Measurements from ENCODE around the gene SPAG6.

SPAG6 gene

DNA sequence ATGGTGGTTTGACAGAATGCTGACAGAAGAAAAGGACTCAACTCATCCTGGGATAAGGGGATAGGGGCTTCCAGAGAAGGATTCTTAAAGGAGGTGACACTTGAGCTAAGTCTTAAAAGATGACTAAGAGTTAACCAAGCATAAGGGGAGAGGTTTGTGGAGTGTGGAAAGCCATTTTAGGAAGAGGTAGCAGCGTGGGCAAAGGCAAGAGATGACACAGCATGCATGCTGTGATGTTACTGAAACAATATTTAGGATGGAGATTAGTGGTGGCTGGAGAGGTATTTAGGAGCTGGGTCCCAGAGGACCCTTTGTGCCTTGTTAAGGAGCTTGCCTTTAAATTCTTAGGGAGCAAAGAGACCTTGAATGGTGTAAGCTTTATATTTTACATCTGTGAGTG is 65.1 kb downstream of the SPAG6 start:
- H3K4me1 Mint-ChIP-seq: no peaks in the 10 kb centered on the region
- peaks cover 18% of the 10 kb centered on the region for H3K27me3 Mint-ChIP-seq
- no peaks in the 10 kb centered on the region for H3K36me3 Mint-ChIP-seq (ENCODE audit: low read depth)
- no peak overlapping the region for H3K27ac Mint-ChIP-seq
- DNase-seq: no peak
- H3K9me3 Mint-ChIP-seq: peaks cover 5% of the 10 kb centered on the region
- no peak overlapping the region for H3K4me3 Mint-ChIP-seq
- no peak for ATAC-seq

DNA sequence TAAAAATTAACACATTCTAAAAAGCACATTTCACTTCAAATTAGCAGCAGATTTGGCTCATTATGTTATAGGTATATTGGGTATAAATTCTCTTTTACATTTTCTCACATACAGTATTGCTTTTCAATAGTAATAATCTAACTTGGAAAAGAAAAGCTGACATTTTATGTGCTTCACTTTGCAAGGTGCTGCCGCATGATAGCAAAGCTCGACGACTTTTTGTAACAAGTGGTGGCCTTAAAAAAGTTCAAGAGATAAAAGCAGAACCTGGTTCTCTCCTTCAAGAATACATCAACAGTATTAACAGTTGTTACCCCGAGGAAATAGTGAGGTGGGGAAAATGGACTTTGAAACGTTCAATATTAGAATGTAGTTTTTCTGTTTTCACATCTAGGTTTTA is 65.5 kb downstream of the SPAG6 start:
- no peaks in the 10 kb centered on the region for H3K36me3 Mint-ChIP-seq (ENCODE audit: low read depth)
- no peak overlapping the region for H3K27ac Mint-ChIP-seq
- no peak for DNase-seq
- peaks cover 5% of the 10 kb centered on the region for H3K9me3 Mint-ChIP-seq
- no peaks in the 10 kb centered on the region for H3K4me1 Mint-ChIP-seq
- no peak overlapping the region for H3K4me3 Mint-ChIP-seq
- no peak for ATAC-seq
- peaks cover 18% of the 10 kb centered on the region for H3K27me3 Mint-ChIP-seq

DNA sequence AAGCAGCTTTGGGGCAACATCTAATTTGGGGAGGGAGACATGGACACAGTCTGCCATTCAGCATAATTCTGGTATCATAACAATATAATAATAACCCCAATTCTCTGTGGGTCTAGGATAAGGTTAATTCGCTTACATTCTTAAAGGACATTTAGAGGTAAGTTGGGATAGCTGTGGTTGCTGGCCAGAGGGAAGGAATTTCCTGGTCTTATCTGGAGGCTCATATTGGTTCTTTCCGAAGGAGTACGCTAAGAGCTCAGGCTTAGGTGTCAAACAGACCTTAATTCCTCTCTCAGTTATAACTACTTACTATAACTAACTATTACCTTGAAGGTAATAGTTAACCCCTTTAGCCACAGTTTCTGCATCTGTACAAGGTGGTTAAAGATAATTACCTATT is 68.8 kb downstream of the SPAG6 start:
- DNase-seq (no peak), ATAC-seq (no peak)
- H3K27me3 Mint-ChIP-seq: peaks cover 15% of the 10 kb centered on the region
- no peaks in the 10 kb centered on the region for H3K36me3 Mint-ChIP-seq (ENCODE audit: low read depth)
- H3K4me3 Mint-ChIP-seq: no peak overlapping the region
- H3K9me3 Mint-ChIP-seq: no peaks in the 10 kb centered on the region
- H3K27ac Mint-ChIP-seq: no peak overlapping the region
- no peaks in the 10 kb centered on the region for H3K4me1 Mint-ChIP-seq

DNA sequence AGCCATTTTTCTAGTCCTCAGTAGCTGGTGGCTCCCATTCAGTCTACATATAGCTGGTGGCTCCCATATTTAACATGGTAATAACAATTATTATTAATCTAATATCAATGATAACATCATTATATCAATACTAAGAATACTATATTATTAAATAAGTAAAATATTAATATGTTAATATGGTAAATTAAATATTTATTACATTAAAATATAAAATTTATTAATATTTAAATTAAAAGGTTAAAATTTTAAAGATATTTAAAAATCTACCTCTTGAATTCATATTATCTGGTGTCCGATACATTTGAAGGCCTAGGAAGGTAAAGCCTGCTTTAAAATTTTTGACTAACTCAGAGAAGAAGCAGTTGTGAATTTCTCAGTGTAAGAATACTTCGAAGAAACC is 69.8 kb downstream of the SPAG6 start:
- Mint-ChIP-seq H3K9me3 (no peaks in the 10 kb centered on the region), H3K27me3 (peaks cover 8% of the 10 kb centered on the region), H3K4me1 (no peaks in the 10 kb centered on the region), H3K27ac (no peak overlapping the region), H3K4me3 (no peak overlapping the region), H3K36me3 (ENCODE audit: low read depth) (no peaks in the 10 kb centered on the region)
- DNase-seq (no peak), ATAC-seq (no peak)

DNA sequence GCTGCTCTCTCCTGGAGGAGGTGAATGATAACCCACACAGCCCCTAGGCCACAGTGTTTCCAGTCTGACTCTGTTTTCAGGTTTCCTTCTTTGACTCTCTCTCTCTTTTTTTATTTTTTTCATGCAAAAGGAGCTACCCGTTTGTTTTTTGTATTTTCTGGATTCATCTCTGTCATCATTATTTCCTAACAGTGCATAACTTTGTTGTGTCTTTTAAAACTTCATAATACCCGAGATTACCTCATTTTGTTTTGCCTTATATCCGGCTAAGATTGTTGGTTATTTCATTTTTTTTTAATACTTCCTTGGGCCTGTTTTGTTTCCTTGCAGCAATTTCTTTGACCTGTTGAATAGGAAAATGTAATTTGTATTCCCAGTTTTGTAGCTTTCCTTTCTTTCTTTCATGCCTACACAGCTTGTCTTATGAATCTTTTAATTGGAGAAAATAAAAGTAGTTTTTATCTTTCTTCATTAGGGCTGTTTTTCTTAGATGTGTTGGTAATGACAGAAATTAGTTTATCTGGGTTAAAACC is 72.5 kb downstream of the SPAG6 start:
- H3K27me3 Mint-ChIP-seq: peaks cover 2% of the 10 kb centered on the region

DNA sequence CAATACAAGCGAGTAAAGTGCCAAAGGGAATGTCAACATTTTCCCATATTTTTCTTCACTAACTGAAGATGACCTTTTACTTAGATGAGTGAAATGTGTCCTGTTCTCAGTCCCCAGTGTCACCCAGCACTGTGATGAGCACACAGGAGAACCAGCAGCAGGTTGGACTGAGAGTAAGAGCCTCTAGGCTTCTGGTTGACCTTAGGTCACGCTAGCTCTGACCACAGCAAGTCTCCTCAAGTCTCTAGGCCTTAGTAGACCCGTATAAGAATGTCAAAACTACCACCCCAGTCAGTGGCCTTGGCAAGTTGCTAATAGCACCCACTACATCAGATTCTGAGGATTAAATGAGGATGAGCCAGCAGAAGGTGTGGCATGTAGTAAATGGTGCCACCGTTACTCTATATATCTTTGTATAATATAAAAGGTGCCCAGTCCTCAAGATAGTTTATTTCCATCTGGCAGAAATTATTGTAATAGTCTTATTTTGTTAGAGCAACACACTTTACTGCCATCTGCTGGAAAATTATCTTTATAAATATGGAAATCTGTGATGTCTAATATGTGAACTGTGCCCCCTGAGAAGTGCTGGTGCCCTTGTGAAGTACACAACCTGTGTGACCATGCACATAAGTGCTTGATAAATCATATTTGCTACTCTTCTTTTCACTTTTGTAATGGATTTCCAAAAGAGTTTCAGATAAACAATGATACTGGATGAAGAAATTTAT is 75.7 kb downstream of the SPAG6 start:
- DNase-seq (no peak), ATAC-seq (no peak)
- Mint-ChIP-seq H3K9me3 (no peaks in the 10 kb centered on the region), H3K36me3 (ENCODE audit: low read depth) (no peaks in the 10 kb centered on the region), H3K27me3 (no peaks in the 10 kb centered on the region), H3K27ac (no peak overlapping the region), H3K4me3 (no peak overlapping the region), H3K4me1 (no peaks in the 10 kb centered on the region)

More for the DNA sequence above, 72.5 kb downstream of the SPAG6 start:
- Mint-ChIP-seq H3K4me3 (no peak overlapping the region), H3K27ac (no peak overlapping the region), H3K36me3 (ENCODE audit: low read depth) (no peaks in the 10 kb centered on the region), H3K9me3 (no peaks in the 10 kb centered on the region), H3K4me1 (no peaks in the 10 kb centered on the region)
- no peak for ATAC-seq
- DNase-seq: no peak

DNA sequence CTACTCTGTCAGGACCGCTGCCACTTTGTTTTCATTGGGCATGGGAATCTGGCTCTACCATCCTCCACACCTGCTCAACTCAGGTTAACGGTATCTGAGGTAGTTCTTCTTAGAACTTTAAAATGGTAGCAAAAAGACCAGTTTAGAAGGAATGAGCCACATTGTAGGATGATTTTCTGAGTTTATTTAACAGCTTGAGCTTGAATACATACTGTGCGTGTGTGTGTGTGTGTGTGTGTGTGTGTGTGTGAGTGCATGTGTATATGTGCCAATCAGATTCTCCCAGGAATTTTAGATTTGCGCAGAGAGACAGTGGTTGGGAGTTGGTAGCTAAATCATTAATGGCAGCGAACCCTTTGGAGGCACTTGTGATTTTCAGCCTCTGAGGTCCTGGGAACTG is 81.4 kb downstream of the SPAG6 start:
- Mint-ChIP-seq H3K27ac (no peak overlapping the region), H3K9me3 (no peaks in the 10 kb centered on the region), H3K27me3 (peaks cover 20% of the 10 kb centered on the region), H3K4me1 (peaks cover 11% of the 10 kb centered on the region), H3K36me3 (ENCODE audit: low read depth) (no peaks in the 10 kb centered on the region), H3K4me3 (no peak overlapping the region)
- ATAC-seq (no peak), DNase-seq (no peak)

DNA sequence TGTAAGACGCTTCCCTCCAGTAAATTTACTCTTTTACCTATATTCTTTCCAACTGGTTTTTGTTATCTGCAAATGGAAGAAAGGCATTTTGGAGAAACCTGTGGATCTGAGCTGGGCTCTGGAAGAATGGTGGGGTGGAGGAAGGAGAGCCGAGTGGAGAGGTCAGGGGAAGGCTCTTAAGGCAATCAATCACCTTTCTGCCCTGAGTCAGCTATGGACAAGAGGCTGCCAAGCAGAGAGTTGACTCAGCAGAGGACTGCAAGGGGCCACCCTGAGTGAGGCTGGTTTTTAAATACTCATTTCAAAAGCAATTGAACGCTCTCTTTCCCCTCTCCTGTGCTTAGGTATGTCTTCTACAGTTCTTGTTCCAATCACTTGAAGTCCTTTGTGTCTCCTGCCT is 81.8 kb downstream of the SPAG6 start:
- Mint-ChIP-seq H3K4me1 (peaks cover 11% of the 10 kb centered on the region), H3K36me3 (ENCODE audit: low read depth) (no peaks in the 10 kb centered on the region), H3K27me3 (peaks cover 20% of the 10 kb centered on the region), H3K4me3 (no peak overlapping the region), H3K27ac (no peak overlapping the region), H3K9me3 (no peaks in the 10 kb centered on the region)
- DNase-seq (no peak), ATAC-seq (peak; percentile 26)

DNA sequence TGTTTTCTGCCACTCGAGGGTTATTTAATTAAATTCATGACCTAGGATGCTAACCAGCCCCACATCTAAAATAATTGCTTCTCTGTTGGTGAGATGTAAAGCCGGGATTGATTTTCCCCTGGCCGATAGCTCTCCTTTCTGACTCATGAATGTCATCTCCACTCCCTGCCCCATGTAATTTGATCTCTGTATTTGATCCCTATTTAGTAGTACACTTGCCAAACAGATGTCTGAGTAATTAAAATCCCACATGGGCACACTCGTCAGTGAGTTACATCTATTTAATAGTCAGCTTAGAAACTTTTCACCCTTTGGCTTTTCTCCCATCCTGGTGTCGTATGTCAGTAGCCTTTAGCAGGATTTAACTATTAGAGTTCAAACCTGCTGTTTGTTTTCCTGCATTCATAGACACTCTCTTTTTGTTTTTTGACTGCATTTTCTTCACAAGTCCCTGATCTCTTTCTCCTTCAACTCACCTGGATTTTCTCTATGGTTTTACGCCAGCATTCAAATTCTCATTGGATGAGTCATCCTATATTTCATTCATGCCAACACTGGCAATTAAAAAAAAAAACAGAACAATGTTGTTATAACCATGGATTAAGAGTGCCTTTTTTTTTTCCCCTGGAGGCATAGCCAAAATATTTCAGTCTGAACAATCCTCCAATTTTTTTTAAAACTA is 82.7 kb downstream of the SPAG6 start:
- H3K27ac Mint-ChIP-seq: no peak overlapping the region
- H3K27me3 Mint-ChIP-seq: peaks cover 22% of the 10 kb centered on the region
- DNase-seq (no peak), ATAC-seq (no peak)
- no peaks in the 10 kb centered on the region for H3K36me3 Mint-ChIP-seq (ENCODE audit: low read depth)
- H3K9me3 Mint-ChIP-seq: no peaks in the 10 kb centered on the region
- no peak overlapping the region for H3K4me3 Mint-ChIP-seq
- H3K4me1 Mint-ChIP-seq: peaks cover 11% of the 10 kb centered on the region

DNA sequence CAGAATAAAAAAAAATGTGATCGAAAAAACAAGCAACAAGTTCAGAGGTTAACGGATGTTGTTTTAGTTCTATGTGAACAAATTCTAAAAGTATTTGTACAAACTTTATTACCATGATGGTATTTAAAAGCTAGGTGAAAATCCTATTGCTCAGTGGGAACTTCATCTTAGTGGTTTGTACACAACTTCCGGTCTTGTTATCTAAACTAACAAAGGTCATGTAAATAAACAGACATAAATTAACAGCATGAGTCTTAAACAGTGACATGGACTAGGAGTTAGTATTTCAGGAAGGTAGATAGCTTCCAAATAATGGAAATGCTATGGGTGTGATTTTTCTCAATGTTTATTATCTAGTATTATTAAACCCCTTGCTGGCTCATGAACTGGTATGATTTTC is 83.8 kb downstream of the SPAG6 start:
- H3K27ac Mint-ChIP-seq: no peak overlapping the region
- H3K36me3 Mint-ChIP-seq (ENCODE audit: low read depth): no peaks in the 10 kb centered on the region
- H3K27me3 Mint-ChIP-seq: peaks cover 22% of the 10 kb centered on the region

DNA sequence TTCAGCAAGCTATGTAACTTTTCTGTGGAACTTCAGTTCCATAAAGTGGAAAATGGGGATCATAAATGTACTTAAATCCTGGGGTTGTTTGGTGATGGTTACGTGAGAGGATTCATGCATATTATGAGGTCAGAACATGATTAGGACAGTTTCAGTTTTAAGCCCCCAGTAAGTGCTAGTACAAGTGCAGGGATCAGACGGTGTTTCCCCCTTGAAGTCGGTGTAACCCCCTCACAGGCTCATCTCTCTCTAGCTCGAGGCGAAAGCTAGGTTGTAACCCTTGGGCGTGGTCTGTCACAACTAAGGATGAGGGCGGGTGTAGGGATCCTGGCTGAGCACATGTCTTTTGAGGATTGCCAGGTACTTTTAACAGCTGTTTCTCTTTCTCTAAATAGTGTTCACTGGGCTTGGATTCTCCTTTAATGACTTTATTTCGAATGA is 84.7 kb downstream of the SPAG6 start:
- peak; percentile 80 for ATAC-seq
- H3K9me3 Mint-ChIP-seq: no peaks in the 10 kb centered on the region
- H3K36me3 Mint-ChIP-seq (ENCODE audit: low read depth): no peaks in the 10 kb centered on the region
- H3K27me3 Mint-ChIP-seq: peaks cover 22% of the 10 kb centered on the region
- H3K4me3 Mint-ChIP-seq: no peak overlapping the region
- peaks cover 29% of the 10 kb centered on the region for H3K4me1 Mint-ChIP-seq
- DNase-seq: peak; percentile 20
- no peak overlapping the region for H3K27ac Mint-ChIP-seq

More for the DNA sequence above, 83.8 kb downstream of the SPAG6 start:
- ATAC-seq (no peak), DNase-seq (no peak)
- H3K9me3 Mint-ChIP-seq: no peaks in the 10 kb centered on the region
- peaks cover 20% of the 10 kb centered on the region for H3K4me1 Mint-ChIP-seq
- no peak overlapping the region for H3K4me3 Mint-ChIP-seq

DNA sequence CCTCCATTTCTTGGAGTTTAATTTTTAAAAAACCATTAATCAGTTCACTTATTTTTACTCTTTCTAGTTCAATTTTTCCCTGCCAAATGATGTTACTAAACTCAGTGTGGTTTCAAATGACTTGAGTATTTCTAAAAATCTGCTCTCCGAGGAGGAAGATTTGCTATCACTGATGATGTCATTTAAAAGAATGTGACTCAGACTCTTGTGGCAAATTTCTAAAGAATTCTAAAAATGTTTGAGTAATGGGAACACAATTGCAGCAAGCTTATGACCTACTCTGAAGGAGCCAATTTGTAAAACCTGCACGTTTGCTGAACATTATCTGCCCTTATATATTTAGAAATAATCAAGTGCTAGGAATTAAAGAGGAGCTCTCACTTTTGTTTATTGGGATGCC is 88.6 kb downstream of the SPAG6 start:
- no peak for DNase-seq
- Mint-ChIP-seq H3K4me1 (peaks cover 60% of the 10 kb centered on the region), H3K4me3 (no peak overlapping the region), H3K9me3 (no peaks in the 10 kb centered on the region), H3K27me3 (peaks cover 12% of the 10 kb centered on the region), H3K36me3 (ENCODE audit: low read depth) (no peaks in the 10 kb centered on the region), H3K27ac (no peak overlapping the region)
- peak; percentile 12 for ATAC-seq

DNA sequence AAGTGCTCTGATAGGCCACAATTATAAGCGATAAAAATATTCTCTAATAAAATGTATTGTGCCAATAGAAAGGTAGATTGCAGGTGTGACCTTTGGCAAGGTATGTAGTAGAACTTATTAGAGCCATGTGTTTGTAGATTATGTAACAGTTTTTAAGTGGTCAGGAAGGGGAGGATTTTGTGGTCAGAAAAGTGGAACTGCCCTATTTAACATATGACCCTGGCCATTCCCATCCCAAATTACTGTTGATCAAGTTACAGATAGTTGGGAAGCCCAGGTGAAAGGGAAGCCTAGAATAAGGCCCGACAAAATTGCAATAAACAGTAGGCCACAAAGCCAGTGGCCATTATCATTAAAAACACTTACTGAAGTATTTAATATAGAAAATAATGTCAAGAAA is 89.2 kb downstream of the SPAG6 start:
- ATAC-seq (no peak), DNase-seq (no peak)
- Mint-ChIP-seq H3K27ac (no peak overlapping the region), H3K4me3 (no peak overlapping the region), H3K27me3 (peaks cover 10% of the 10 kb centered on the region), H3K36me3 (ENCODE audit: low read depth) (no peaks in the 10 kb centered on the region), H3K9me3 (no peaks in the 10 kb centered on the region), H3K4me1 (peaks cover 65% of the 10 kb centered on the region)

DNA sequence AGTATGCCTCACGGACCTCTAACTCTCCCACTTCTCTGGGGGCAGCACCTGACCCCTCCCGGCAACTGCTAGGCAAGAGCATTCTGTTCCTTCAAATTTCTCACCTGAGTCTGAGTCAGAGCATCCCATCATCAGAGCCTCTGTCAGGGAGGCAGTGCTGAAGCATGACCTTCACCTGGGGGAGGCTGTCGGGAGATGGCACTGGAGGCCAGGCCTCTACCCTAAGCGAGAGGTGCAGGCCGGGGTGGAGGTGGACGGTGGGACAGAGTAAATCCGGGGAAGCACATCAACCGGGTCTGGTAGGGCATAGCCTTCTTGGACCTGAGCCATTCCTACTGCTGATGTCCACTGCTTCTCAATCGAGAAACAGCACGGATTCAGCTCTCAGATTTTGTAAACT is 90.4 kb downstream of the SPAG6 start:
- ATAC-seq: no peak
- no peaks in the 10 kb centered on the region for H3K36me3 Mint-ChIP-seq (ENCODE audit: low read depth)
- H3K4me3 Mint-ChIP-seq: no peak overlapping the region
- H3K27me3 Mint-ChIP-seq: peaks cover 2% of the 10 kb centered on the region
- no peak for DNase-seq
- peaks cover 59% of the 10 kb centered on the region for H3K4me1 Mint-ChIP-seq
- H3K9me3 Mint-ChIP-seq: no peaks in the 10 kb centered on the region
- peak overlapping the region; percentile 5 for H3K27ac Mint-ChIP-seq

DNA sequence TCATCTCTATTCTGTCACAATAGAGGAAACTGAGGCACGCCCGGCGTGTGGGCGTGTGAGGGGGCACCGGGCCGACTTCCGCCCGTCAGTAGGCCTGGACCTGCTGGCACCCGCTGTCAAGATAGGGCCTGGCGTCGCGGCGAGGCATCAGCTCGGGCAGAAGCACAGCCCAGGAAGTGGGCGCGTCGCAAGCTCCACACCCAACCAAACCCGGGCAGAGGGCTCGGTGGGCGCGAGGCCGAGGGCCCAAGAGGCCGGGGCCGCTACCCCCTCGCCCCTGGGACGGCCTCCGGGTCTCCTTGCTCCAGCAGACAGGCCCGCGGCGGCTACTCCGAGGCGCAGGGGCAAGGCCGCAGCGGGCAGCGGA is 91.2 kb downstream of the SPAG6 start:
- Mint-ChIP-seq H3K9me3 (no peaks in the 10 kb centered on the region), H3K36me3 (ENCODE audit: low read depth) (no peaks in the 10 kb centered on the region), H3K27me3 (peaks cover 2% of the 10 kb centered on the region), H3K4me1 (peaks cover 59% of the 10 kb centered on the region), H3K27ac (peak overlapping the region; percentile 20), H3K4me3 (peak overlapping the region; percentile 90)
- peak; percentile 29 for ATAC-seq
- no peak for DNase-seq

Data from activated naive CD8-positive, alpha-beta T cell treated with anti-CD3 and anti-CD28 coated beads, Interleukin-2, amount 50 U/mL, for 24 hours (primary cell).